Measurements from ENCODE around the gene SLC9B2.

SLC9B2 gene

GRCh38 chr4:103092245-103092644 is 15.7 kb upstream of the SLC9B2 start:
- Mint-ChIP-seq H3K9me3 (no peaks in the 10 kb centered on the region), H3K36me3 (peaks cover 5 to 12% of the 10 kb centered on the region in 2 donors), H3K27me3 (no peaks in the 10 kb centered on the region), H3K4me3 (no peak overlapping the region), H3K27ac (peak overlapping the region; percentile 25), H3K4me1 (peaks cover 6 to 19% of the 10 kb centered on the region in 2 donors)
- no peak for DNase-seq
- no peak for ATAC-seq (replicated peaks)

- H3K4me1 Mint-ChIP-seq = peaks cover 6 to 19% of the 10 kb centered on the region in 2 donors
- H3K27ac Mint-ChIP-seq = no peak overlapping the region
- peak; percentile 55 for DNase-seq
- H3K27me3 Mint-ChIP-seq = no peaks in the 10 kb centered on the region
- ATAC-seq (replicated peaks) = peak; percentile 82 to 85
- H3K36me3 Mint-ChIP-seq = peaks cover 11 to 18% of the 10 kb centered on the region in 2 donors
- no peak overlapping the region for H3K4me3 Mint-ChIP-seq
- H3K9me3 Mint-ChIP-seq = no peaks in the 10 kb centered on the region
Measured at GRCh38 chr4:103091601-103092223, 15.2 kb upstream of the SLC9B2 start.

GRCh38 chr4:103089481-103089880 is 12.9 kb upstream of the SLC9B2 start:
- Mint-ChIP-seq H3K27me3 (no peaks in the 10 kb centered on the region), H3K9me3 (no peaks in the 10 kb centered on the region), H3K36me3 (peaks cover 11 to 19% of the 10 kb centered on the region in 2 donors), H3K4me3 (no peak overlapping the region), H3K27ac (no peak overlapping the region), H3K4me1 (peaks cover 6 to 19% of the 10 kb centered on the region in 2 donors)
- DNase-seq (no peak), ATAC-seq (replicated peaks) (no peak)

DNA sequence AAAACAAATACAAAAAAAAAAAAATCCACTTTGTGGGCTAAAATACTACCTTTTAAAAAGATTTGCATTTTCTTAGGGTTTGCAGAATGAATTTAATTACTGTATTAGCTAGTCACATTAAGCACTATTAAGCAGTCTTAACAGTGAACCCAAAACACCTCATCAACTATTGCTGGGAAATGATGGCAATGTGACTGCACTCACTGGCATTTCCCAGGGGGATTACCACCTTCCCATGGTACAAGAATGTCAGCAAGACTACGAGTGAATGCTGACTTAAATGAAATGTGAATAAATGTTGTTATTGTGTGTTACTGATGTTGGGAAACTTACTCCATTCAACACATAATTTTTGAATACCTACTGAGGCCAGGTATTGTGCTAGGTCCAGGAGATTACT is 10.0 kb upstream of the SLC9B2 start:
- DNase-seq (no peak), ATAC-seq (replicated peaks) (no peak)
- Mint-ChIP-seq H3K27ac (no peak overlapping the region), H3K9me3 (no peaks in the 10 kb centered on the region), H3K4me3 (no peak overlapping the region), H3K36me3 (peaks cover 10 to 21% of the 10 kb centered on the region in 2 donors), H3K4me1 (peaks cover 2 to 3% of the 10 kb centered on the region in 2 donors), H3K27me3 (no peaks in the 10 kb centered on the region)

GRCh38 chr4:103085555-103086196 is 9.1 kb upstream of the SLC9B2 start:
- ATAC-seq (replicated peaks) (no peak), DNase-seq (no peak)
- Mint-ChIP-seq H3K9me3 (no peaks in the 10 kb centered on the region), H3K36me3 (peaks cover 11 to 24% of the 10 kb centered on the region in 2 donors), H3K4me1 (no peaks in the 10 kb centered on the region), H3K4me3 (no peak overlapping the region), H3K27ac (no peak overlapping the region), H3K27me3 (no peaks in the 10 kb centered on the region)

DNA sequence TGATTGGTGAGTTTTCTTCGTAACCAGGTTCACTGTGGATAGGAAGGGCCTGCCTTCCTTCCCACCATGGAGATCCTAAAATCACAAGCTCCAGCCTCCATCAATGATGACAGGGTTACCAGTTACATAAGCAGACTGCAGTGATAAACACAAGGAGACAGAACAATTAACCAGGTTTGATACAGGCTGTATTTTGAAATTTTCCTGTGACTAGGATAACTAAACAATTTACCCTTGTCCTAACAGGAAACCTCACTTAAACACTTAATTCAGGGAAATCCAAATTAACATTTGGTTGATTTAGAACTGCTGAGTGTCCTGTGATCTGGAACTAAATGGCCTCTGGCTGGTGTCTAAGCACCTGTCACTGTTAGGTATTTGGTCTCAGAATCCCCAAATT is 3.1 kb upstream of the SLC9B2 start:
- DNase-seq (no peak), ATAC-seq (replicated peaks) (no peak)
- H3K36me3 Mint-ChIP-seq = peaks cover 4 to 12% of the 10 kb centered on the region in 2 donors
- no peaks in the 10 kb centered on the region for H3K9me3 Mint-ChIP-seq
- no peak overlapping the region for H3K4me3 Mint-ChIP-seq
- H3K27me3 Mint-ChIP-seq = no peaks in the 10 kb centered on the region
- H3K4me1 Mint-ChIP-seq = peaks cover 9 to 23% of the 10 kb centered on the region in 2 donors
- H3K27ac Mint-ChIP-seq = no peak overlapping the region

DNA sequence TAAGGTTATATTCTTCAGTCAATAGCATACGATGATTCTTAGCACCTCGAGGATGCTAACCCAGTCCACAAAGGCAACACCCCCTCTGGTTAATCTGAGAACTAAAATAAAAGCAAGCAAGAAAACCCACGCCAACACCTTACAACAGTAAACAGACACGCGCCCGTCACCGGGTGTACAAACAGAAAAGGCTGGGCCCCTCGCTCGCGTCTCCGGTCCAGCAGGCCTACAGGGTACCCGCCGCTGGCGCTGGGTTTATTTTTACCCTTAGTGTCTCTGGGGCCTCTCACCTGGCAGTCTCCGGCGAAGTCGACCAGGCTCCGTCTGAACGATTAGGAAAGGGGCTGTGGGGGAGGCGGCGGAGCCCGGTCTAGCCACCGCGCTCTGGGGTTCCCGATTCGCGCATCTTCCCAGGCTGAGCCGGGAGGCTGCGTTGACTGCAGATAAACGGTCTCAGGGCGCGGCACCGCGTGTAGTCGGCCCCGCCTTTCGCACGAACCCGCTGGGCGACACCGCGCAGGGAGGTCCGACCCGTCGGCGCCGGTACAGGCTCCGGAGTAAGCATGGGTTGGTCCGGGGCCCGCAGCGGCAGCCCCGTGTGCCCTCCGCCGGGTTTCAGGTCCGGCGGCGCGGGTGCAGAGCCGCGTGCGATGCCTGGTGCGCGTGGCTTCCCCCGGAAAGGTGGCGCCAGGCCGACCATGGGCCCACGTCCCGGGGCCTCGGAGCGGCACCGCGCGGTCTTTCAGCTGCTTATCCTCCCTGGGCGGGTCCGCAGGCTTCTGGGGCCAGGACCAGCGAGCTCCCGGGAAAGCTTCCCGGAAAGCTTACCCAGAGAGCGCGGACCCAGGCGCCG is 441 bp downstream of the SLC9B2 start:
- ATAC-seq (replicated peaks) (peak; percentile 69 to 72), DNase-seq (peak; percentile 58)
- H3K36me3 Mint-ChIP-seq = peaks cover 7 to 17% of the 10 kb centered on the region in 2 donors
- H3K9me3 Mint-ChIP-seq = no peaks in the 10 kb centered on the region
- peaks cover 16 to 28% of the 10 kb centered on the region in 2 donors for H3K4me1 Mint-ChIP-seq
- peak overlapping the region; percentile 85 to 96 for H3K4me3 Mint-ChIP-seq
- no peaks in the 10 kb centered on the region for H3K27me3 Mint-ChIP-seq
- H3K27ac Mint-ChIP-seq = peak overlapping the region; percentile 94

DNA sequence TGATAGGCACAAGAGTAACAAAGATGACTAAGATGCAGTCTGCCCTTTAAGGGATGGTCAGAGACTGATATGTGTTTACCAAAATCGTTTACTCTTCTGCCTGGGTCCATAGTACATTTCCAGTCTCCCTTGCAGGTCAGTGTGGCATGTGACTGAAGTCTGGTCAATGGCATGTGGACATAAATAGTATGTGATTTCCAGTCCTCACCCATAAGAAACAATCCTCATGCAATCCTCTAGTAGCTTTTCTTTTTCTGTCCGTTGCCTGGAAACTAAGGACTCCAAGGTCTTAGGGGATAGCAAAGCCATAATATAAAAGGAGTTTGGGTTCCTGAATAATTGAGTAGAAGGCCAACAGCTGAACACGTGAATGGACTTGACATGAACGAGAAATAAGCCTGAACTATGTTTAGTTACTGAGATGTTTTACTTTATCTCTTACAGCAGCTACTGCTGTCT is 1.1 kb downstream of the SLC9B2 start:
- no peak for DNase-seq
- Mint-ChIP-seq H3K9me3 (no peaks in the 10 kb centered on the region), H3K4me3 (peak overlapping the region; percentile 85 to 96), H3K36me3 (peaks cover 9 to 20% of the 10 kb centered on the region in 2 donors), H3K4me1 (peaks cover 16 to 28% of the 10 kb centered on the region in 2 donors), H3K27me3 (no peaks in the 10 kb centered on the region), H3K27ac (peak overlapping the region; percentile 94)
- ATAC-seq (replicated peaks) = no peak

DNA sequence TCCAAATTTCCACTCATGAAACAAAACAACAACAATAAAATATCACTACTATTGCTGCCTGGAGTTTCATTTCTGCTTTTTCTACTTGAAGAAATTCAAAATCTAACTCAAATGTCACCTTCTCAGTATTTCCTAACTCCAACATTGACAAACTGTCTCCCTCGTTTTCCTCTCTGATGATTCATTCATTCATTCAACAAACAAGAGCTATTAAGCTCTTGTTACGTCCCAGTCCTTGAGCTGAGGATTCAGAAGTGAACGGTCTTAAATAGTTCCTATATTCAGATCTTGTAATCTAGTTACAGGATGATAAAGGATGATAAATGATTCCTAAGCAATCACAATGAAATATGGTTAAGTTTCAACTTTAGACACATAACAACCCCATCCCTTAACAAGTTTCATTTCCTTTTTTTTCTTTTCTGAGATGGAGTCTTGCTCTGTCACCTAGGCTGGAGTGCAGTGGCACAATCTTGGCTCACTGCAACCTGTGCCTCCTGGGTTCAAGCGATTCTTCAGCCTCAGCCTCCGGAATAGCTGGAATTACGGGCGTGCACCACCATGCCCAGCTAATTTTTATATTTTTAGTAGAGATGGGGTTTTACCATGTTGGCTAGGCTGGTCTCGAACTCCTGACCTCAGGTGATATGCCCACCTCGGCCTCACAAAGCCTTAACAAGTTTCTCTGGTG is 1.7 kb downstream of the SLC9B2 start:
- Mint-ChIP-seq H3K27ac (peak overlapping the region; percentile 94), H3K4me1 (peaks cover 16 to 28% of the 10 kb centered on the region in 2 donors), H3K9me3 (no peaks in the 10 kb centered on the region), H3K4me3 (peak overlapping the region; percentile 85 to 96), H3K36me3 (peaks cover 9 to 23% of the 10 kb centered on the region in 2 donors), H3K27me3 (no peaks in the 10 kb centered on the region)
- ATAC-seq (replicated peaks) = peak; percentile 63 to 64
- no peak for DNase-seq

GRCh38 chr4:103073792-103074438 is 2.6 kb downstream of the SLC9B2 start:
- Mint-ChIP-seq H3K36me3 (peaks cover 9 to 23% of the 10 kb centered on the region in 2 donors), H3K4me3 (no peak overlapping the region), H3K27ac (no peak overlapping the region), H3K4me1 (peaks cover 16 to 28% of the 10 kb centered on the region in 2 donors), H3K9me3 (no peaks in the 10 kb centered on the region), H3K27me3 (no peaks in the 10 kb centered on the region)
- ATAC-seq (replicated peaks) (no peak), DNase-seq (no peak)

GRCh38 chr4:103067841-103068547 is 8.6 kb downstream of the SLC9B2 start:
- H3K27ac Mint-ChIP-seq = no peak overlapping the region
- peaks cover 21 to 46% of the 10 kb centered on the region in 2 donors for H3K36me3 Mint-ChIP-seq
- no peaks in the 10 kb centered on the region for H3K27me3 Mint-ChIP-seq

DNA sequence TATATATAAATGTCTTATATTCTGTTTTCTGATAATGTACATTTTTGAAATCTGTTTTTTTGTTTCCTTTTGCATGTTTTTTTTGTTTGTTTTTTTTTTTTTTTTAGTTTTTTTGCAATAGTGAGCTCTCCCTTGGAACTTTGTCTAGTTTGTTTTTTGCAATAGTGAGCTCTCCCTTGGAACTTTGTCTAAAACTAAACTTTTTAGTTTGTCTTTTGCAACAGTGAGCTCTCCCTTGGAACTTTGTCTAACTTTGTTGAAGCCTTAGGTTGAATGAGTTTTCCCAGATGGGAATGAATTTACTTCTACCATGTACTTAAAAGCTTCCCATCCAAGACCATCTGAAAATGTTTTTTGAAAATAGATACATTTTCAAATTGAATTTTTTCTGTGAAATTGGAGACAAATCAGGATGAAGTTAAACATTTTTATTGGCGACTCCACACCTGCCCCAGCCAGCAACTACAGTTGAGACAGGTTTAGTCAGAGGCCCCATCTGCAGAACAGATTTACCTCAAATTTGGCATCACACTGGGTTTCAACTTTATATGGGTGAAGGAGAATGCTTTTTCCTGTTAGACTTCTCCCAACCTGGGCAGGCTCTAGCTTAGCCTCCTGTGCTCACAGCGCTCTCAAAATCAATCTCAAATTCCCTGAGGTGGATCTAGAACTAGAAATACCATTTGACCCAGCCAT is 16.0 kb downstream of the SLC9B2 start:
- Mint-ChIP-seq H3K4me1 (no peaks in the 10 kb centered on the region), H3K4me3 (no peak overlapping the region), H3K27ac (no peak overlapping the region), H3K9me3 (peaks cover 0 to 1% of the 10 kb centered on the region in 2 donors), H3K36me3 (peaks cover 26 to 44% of the 10 kb centered on the region in 2 donors), H3K27me3 (no peaks in the 10 kb centered on the region)
- ATAC-seq (replicated peaks) (no peak), DNase-seq (no peak)

More at GRCh38 chr4:103067841-103068547, 8.6 kb downstream of the SLC9B2 start:
- DNase-seq = no peak
- Mint-ChIP-seq H3K4me1 (peaks cover 0 to 5% of the 10 kb centered on the region in 2 donors), H3K4me3 (no peak overlapping the region), H3K9me3 (no peaks in the 10 kb centered on the region)
- ATAC-seq (replicated peaks) = no peak
